Activated T-helper 1 cell treated with anti-CD3 and anti-CD28 coated beads, Interleukin-12 subunit alpha, Interleukin-12 subunit beta, Interleukin-2, Interleukin-4 antibody, amounts not matched to agents 30 ng/mL and 10 ng/mL and 1 ng/mL, durations not matched to agents 14 hours and 24 hours and 36 hours (primary cell): ENCODE results near the gene NEK3. TPM values are rescaled to one million over a fixed set of nuclear protein-coding genes. Genes with fewer than 3 reads are reported as not detected.
"Not testable (repeated sequence)": the region's sequence is repeated elsewhere in the genome, so short reads cannot be mapped to it uniquely, and the experiment has no call there.

Experiments
- DNase-seq: peaks from one replicate; pipeline ENCODE4 v3.0.0; 2021; ENCODE audit warnings: low spot score
- H3K27ac Mint-ChIP-seq: one replicate; pipeline ENCODE4 v1.8.0; 2021; ENCODE audit warnings: mild to moderate bottlenecking, mixed read lengths
- H3K27me3 Mint-ChIP-seq: one replicate; pipeline ENCODE4 v1.8.0; 2022; ENCODE audit warnings: mild to moderate bottlenecking, moderate library complexity, mixed read lengths; ENCODE audit not compliant: insufficient read depth
- H3K36me3 Mint-ChIP-seq: one replicate; pipeline ENCODE4 v1.8.0; 2021; ENCODE audit warnings: low read depth, mixed read lengths
- H3K4me1 Mint-ChIP-seq: one replicate; pipeline ENCODE4 v1.8.0; 2021; ENCODE audit warnings: low read depth, mixed read lengths
- H3K4me3 Mint-ChIP-seq: one replicate; pipeline ENCODE4 v1.8.0; 2021; ENCODE audit warnings: mild to moderate bottlenecking, moderate library complexity, mixed read lengths
- H3K9me3 Mint-ChIP-seq: one replicate; pipeline ENCODE4 v1.8.0; 2021; ENCODE audit warnings: mixed read lengths
- intact Hi-C: fragments of 100-400 bp; cut with micrococcal nuclease; formaldehyde crosslinking; loops from one replicate; pipeline ENCODE4 v1.15.1; 2024
- total RNA-seq: library from RNA; stranded (reverse); gene quantifications from 2 replicates; pipeline ENCODE4 v1.2.3, GENCODE V29; 2022

NEK3 gene
- total RNA-seq, 1 donor from 2014 or later, result 12.0 TPM

DNA sequence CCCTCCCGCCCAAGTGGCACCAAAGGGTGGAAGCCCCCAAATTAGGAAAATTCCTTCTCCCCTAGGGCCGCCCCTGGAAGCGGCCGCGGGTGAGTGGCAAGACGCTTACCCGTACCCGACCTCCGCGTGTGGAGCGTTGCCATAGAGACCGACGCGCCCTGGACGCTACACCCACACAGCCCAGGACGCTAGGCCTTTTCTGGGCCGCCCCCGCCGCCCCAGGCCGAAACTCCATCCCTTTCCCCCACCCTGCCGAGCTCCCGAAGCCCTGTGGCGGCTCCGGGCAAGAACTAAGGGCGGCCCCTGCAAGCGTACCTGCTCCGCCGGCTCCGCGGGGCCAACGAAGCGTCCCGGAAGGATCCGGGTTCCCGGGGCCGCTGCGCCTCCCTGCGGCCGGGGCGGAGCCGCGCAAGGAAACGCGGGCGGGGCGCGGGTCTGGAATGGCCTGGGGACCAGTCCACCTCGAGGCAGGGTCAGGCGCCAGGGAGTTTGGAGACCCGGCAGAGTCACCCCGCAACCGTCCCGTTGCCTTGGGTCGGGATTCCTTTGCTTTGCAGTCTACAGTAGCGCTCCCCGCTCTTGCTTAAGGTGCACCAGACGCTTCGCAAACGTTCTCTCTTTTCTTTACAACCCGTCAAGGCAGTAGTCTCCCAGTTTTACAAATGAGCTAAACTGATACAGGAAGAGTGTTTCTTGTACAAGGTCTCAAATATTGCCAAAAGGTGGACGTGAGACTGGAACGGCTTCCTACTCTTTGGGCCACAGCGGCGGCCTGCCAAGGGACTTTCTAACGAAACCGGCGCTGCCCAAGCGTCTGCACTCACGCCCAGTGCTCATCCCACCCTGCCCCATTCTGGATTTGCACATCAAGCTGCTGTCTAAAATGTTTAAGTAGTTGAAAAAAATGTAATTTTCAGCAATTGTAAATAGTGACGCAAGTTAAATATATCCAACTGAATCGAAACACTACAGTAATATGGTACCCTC lies 30.4 kb downstream of the NEK3 start, which contains the start of gene NEK5:
NEK5 (minus strand) TSS at position 360 of the 987 bp plus-strand sequence. CDS start 1,591 bp downstream, outside the sequence.
- Mint-ChIP-seq H3K4me1 (peaks cover 14% of the 10 kb centered on the region), H3K27me3 (peaks cover 8% of the 10 kb centered on the region), H3K9me3 (no peaks in the 10 kb centered on the region), H3K4me3 (peak within 1 kb of the TSS; percentile 77), H3K36me3 (peaks cover 11% of the 10 kb centered on the region), H3K27ac (no peak within 1 kb of the TSS)
- intact Hi-C loops, result loop anchor here (1.0 to 10.0 kb wide), 9 partner anchors 58 to 674 kb away; partner anchors contain the start of genes INTS6, TMEM272, VPS36 and WDFY2
- DNase-seq, result peak; percentile 52

DNA sequence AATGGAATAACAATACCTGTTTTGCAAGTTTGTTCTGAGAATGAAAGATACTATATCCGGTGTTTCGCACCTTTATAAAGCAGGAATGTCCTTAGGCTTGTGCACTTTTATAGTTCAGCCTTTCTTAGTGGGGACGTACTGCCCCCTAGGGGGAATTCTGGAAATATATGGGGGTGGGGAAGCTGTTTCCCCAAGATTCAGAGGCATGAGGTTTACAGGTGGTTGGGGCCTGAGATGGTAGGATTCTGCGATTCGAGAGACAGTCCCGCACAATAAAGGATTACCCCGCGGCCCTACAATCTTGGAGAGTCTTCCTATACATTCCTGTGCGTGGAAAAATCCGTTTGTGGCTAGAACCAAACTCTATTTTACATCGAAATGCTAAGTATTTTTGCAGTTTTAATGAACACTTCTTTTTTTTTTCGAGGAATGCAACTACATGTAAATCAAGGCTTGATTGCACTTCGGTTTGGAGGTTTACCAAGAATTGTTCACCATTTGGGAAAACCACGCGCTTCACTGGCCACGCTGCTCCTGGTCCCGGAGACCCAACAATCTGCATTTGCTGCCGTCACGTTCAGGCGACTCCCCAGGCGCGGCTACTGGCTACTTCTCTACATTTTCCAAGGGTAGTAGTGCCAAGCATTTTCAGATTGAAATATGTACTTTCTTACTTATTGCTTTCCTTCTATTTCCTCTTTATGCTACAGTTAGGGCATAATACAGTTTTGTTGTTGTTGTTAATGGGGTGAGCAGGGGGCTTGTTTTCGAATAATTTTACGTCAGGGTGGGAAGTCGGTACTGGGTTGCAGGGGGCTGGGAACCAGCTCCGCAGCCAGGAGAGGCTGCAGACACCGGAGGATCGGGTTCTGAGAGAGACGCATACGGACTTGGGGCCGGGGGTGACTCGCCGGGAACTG lies 31.4 kb downstream of the NEK3 start:
- H3K27me3 Mint-ChIP-seq, result peaks cover 8% of the 10 kb centered on the region
- DNase-seq, result peak; percentile 45
- H3K9me3 Mint-ChIP-seq, result no peaks in the 10 kb centered on the region
- H3K36me3 Mint-ChIP-seq, result peaks cover 10% of the 10 kb centered on the region
- H3K4me3 Mint-ChIP-seq, result peak overlapping the region; percentile 77
- H3K27ac Mint-ChIP-seq, result no peak overlapping the region
- H3K4me1 Mint-ChIP-seq, result peaks cover 14% of the 10 kb centered on the region
- intact Hi-C loops, result loop anchor here (1.0 to 10.0 kb wide), 10 partner anchors 57 to 673 kb away; partner anchors contain the start of genes INTS6, TMEM272, VPS36 and WDFY2

GRCh38 chr13:52127378-52127777 lies 32.0 kb downstream of the NEK3 start:
- intact Hi-C loops, result loop anchor here (1.0 to 10.0 kb wide), 6 partner anchors 231 to 673 kb away; partner anchors contain the start of genes INTS6, TMEM272, VPS36 and WDFY2
- Mint-ChIP-seq H3K4me3 (peak overlapping the region; percentile 13), H3K9me3 (no peaks in the 10 kb centered on the region), H3K36me3 (peaks cover 8% of the 10 kb centered on the region), H3K27me3 (peaks cover 9% of the 10 kb centered on the region), H3K27ac (no peak overlapping the region), H3K4me1 (peaks cover 14% of the 10 kb centered on the region)
- no peak for DNase-seq

DNA sequence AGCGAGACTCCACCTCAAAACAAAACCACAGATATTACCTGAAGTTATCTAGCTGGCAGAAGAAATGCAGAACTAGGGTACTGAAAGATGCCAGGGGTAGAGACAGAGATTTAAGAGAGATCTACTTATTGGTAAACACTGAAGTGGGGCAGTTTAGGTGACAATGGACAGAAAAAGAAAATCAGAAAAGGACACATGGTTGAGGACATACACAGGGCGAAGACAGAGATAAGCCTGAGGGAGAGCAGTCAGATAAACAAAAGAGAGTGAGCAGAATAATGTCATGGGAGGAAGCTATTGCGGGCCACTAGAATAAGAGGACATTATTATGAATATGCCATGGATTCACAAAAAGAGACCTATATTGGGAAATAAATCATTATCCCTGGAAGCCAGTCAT lies 33.9 kb downstream of the NEK3 start:
- H3K4me3 Mint-ChIP-seq, result no peak overlapping the region
- intact Hi-C loops, result loop anchor here (5.0 to 10.0 kb wide), 5 partner anchors 278 to 671 kb away; partner anchors contain the start of genes INTS6, TMEM272, VPS36 and WDFY2

GRCh38 chr13:52118595-52118994 lies 40.8 kb downstream of the NEK3 start:
- no peaks in the 10 kb centered on the region for H3K9me3 Mint-ChIP-seq
- H3K4me1 Mint-ChIP-seq, result no peaks in the 10 kb centered on the region
- peaks cover 14% of the 10 kb centered on the region for H3K27me3 Mint-ChIP-seq
- intact Hi-C loops, result no loop called here
- H3K36me3 Mint-ChIP-seq, result no peaks in the 10 kb centered on the region
- no peak overlapping the region for H3K27ac Mint-ChIP-seq
- DNase-seq, result no peak
- H3K4me3 Mint-ChIP-seq, result no peak overlapping the region

More for the DNA sequence above, 33.9 kb downstream of the NEK3 start:
- Mint-ChIP-seq H3K4me1 (peaks cover 14% of the 10 kb centered on the region), H3K36me3 (no peaks in the 10 kb centered on the region), H3K27ac (no peak overlapping the region), H3K9me3 (no peaks in the 10 kb centered on the region), H3K27me3 (peaks cover 12% of the 10 kb centered on the region)
- no peak for DNase-seq

GRCh38 chr13:52118095-52118494 lies 41.3 kb downstream of the NEK3 start:
- intact Hi-C loops, result no loop called here
- no peaks in the 10 kb centered on the region for H3K4me1 Mint-ChIP-seq
- no peaks in the 10 kb centered on the region for H3K36me3 Mint-ChIP-seq
- DNase-seq, result no peak
- no peaks in the 10 kb centered on the region for H3K9me3 Mint-ChIP-seq
- no peak overlapping the region for H3K4me3 Mint-ChIP-seq
- peaks cover 15% of the 10 kb centered on the region for H3K27me3 Mint-ChIP-seq
- no peak overlapping the region for H3K27ac Mint-ChIP-seq

GRCh38 chr13:52112591-52112990 lies 46.8 kb downstream of the NEK3 start:
- H3K27me3 Mint-ChIP-seq, result peaks cover 36% of the 10 kb centered on the region
- H3K4me1 Mint-ChIP-seq, result no peaks in the 10 kb centered on the region
- DNase-seq, result no peak
- H3K4me3 Mint-ChIP-seq, result no peak overlapping the region
- no peaks in the 10 kb centered on the region for H3K9me3 Mint-ChIP-seq
- no peaks in the 10 kb centered on the region for H3K36me3 Mint-ChIP-seq
- no peak overlapping the region for H3K27ac Mint-ChIP-seq
- intact Hi-C loops, result no loop called here

- no peaks in the 10 kb centered on the region for H3K9me3 Mint-ChIP-seq
- no peaks in the 10 kb centered on the region for H3K4me1 Mint-ChIP-seq
- H3K4me3 Mint-ChIP-seq, result no peak overlapping the region
- no peak overlapping the region for H3K27ac Mint-ChIP-seq
- DNase-seq, result no peak
- H3K27me3 Mint-ChIP-seq, result peaks cover 36% of the 10 kb centered on the region
- intact Hi-C loops, result no loop called here
- no peaks in the 10 kb centered on the region for H3K36me3 Mint-ChIP-seq
Observed at GRCh38 chr13:52109116-52109670, 50.2 kb downstream of the NEK3 start.

DNA sequence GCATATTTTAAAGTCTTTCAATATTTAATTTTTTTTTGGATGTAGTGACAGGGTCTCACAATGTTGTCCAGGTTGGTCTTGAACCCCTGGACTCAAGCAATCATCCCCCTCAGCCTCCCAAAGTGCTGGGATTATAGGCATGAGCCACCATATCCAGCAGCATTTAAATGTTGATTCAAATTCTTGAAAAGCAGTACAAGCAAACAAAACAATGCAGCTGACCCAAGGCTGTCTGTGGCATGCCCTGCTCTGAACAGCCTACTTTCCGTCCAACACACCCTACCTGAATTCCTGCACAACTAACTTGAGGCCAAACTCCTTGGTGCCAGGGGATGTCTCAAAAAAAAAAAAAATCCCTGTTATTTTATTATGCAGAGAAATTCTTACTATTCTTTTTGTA lies 53.6 kb downstream of the NEK3 start:
- intact Hi-C loops, result no loop called here
- no peaks in the 10 kb centered on the region for H3K4me1 Mint-ChIP-seq
- no peak for DNase-seq
- no peak overlapping the region for H3K27ac Mint-ChIP-seq
- no peaks in the 10 kb centered on the region for H3K36me3 Mint-ChIP-seq
- peaks cover 18% of the 10 kb centered on the region for H3K27me3 Mint-ChIP-seq
- H3K9me3 Mint-ChIP-seq, result no peaks in the 10 kb centered on the region
- H3K4me3 Mint-ChIP-seq, result no peak overlapping the region

DNA sequence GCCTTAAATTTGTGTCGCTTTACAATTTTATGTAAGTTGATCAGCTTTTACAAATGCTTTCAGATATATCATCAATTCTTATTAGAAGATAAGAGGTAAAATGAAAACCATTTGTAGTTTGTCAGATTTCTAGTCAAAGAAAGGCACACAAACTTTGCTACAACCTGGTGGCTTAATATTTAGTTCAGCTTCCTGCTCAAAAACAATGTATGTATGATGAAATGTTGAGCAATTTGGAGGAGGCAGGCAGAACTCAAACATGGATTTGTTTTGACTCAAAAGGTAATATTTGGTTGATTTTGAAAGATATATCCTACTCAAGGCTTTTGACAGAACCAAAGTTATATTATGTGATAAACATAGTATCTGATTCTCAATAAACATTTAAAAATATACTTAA lies 54.8 kb downstream of the NEK3 start:
- Mint-ChIP-seq H3K9me3 (no peaks in the 10 kb centered on the region), H3K27ac (no peak overlapping the region), H3K27me3 (peaks cover 12% of the 10 kb centered on the region), H3K4me3 (no peak overlapping the region), H3K4me1 (no peaks in the 10 kb centered on the region), H3K36me3 (no peaks in the 10 kb centered on the region)
- DNase-seq, result no peak
- intact Hi-C loops, result no loop called here

DNA sequence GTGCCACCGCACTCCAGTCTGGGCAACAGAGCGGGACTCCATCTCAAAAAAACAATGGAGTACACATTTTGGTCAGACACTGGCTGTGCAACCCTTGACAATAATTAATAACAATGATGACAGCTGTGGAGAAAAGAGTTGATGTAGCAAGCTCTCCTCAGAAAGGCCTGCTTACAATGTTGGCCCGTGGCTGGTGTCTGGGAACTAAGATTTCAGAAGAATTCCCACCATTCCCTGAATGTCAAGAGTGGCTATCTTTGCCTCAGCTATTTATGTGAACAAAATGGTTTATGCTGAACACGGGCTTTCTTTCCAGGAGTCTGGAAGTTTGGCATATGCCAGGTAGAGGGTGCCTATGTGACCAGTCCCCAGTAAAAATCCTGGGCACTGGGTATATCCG lies 56.0 kb downstream of the NEK3 start:
- Mint-ChIP-seq H3K4me3 (no peak overlapping the region), H3K4me1 (no peaks in the 10 kb centered on the region), H3K9me3 (no peaks in the 10 kb centered on the region), H3K36me3 (no peaks in the 10 kb centered on the region), H3K27me3 (peaks cover 6% of the 10 kb centered on the region), H3K27ac (no peak overlapping the region)
- intact Hi-C loops, result no loop called here
- DNase-seq, result no peak

- H3K36me3 Mint-ChIP-seq, intact Hi-C loops, H3K9me3 Mint-ChIP-seq, H3K27me3 Mint-ChIP-seq, DNase-seq, H3K27ac Mint-ChIP-seq, H3K4me1 Mint-ChIP-seq, H3K4me3 Mint-ChIP-seq: not testable (repeated sequence)
Observed at GRCh38 chr13:52102423-52102822, 57.0 kb downstream of the NEK3 start.
